Epithelial cell of esophagus (primary cell): ENCODE results near the gene RRAD.
A peak's percentile ranks its signal among the peaks of the same experiment; 100 is the strongest.
"Not testable (repeated sequence)": the region's sequence is repeated elsewhere in the genome, so short reads cannot be mapped to it uniquely, and the experiment has no call there.

Experiments
- DNase-seq: peaks from one replicate; pipeline ENCODE4 v3.0.0; 2010; ENCODE audit warnings: low read depth
- H3K4me3 ChIP-seq: 2 replicates; pipeline ENCODE4 v1.5.1; 2011; ENCODE audit warnings: mild to moderate bottlenecking, low read length, control low read depth
- TF ChIP-seq, protein P1 (sequence below): IDR thresholded peaks from 2 replicates; pipeline ENCODE4 v1.5.1; 2011; ENCODE audit warnings: low read depth, mild to moderate bottlenecking, low read length, control low read depth, inconsistent platforms; ENCODE audit not compliant: insufficient read depth; ENCODE audit errors: missing control alignments

RRAD gene

DNA sequence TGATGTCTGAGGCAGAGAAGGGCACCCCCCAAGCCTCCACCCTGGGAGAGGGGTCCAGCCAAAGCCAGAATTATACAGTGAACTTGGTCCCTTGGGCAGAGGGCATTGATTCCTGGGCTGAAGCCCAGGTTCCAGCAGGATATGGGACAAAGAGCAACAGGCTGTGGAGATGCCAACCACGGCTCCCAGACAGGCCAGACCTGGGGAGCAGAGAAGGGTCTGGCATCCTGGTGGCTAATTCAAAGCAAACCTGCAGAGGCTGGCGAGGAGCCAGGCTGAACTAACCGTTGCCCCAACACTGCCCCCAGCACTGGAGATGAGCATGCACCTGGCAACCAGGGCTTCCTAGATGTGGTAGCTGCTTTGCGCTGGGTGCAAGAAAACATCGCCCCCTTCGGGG is 38.7 kb upstream of the RRAD start:
- DNase-seq: no peak
- H3K4me3 ChIP-seq: no peak overlapping the region
- TF ChIP-seq, protein P1, sequence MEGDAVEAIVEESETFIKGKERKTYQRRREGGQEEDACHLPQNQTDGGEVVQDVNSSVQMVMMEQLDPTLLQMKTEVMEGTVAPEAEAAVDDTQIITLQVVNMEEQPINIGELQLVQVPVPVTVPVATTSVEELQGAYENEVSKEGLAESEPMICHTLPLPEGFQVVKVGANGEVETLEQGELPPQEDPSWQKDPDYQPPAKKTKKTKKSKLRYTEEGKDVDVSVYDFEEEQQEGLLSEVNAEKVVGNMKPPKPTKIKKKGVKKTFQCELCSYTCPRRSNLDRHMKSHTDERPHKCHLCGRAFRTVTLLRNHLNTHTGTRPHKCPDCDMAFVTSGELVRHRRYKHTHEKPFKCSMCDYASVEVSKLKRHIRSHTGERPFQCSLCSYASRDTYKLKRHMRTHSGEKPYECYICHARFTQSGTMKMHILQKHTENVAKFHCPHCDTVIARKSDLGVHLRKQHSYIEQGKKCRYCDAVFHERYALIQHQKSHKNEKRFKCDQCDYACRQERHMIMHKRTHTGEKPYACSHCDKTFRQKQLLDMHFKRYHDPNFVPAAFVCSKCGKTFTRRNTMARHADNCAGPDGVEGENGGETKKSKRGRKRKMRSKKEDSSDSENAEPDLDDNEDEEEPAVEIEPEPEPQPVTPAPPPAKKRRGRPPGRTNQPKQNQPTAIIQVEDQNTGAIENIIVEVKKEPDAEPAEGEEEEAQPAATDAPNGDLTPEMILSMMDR: no peak

DNA sequence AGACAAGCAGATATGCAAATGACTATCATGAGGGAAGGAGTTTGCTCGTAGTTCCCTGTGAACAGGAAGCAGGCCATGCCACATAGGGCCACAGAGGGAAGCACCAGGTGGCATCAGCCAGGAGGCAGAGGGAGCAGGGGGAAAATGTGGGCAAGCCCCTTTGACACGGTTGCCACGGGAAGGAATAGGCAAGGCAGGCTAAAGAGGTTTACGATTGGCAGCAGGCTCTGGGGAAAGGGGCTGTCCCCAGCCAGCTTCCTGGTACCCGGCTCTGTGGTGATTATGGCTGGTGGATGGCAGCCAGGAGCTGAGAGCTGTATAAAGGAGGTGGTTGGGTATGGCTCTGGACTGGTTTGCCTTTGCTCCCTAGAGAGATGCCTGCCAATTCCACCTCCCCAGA is 36.6 kb upstream of the RRAD start:
- TF ChIP-seq, protein P1: no peak
- H3K4me3 ChIP-seq: no peak overlapping the region
- no peak for DNase-seq

DNA sequence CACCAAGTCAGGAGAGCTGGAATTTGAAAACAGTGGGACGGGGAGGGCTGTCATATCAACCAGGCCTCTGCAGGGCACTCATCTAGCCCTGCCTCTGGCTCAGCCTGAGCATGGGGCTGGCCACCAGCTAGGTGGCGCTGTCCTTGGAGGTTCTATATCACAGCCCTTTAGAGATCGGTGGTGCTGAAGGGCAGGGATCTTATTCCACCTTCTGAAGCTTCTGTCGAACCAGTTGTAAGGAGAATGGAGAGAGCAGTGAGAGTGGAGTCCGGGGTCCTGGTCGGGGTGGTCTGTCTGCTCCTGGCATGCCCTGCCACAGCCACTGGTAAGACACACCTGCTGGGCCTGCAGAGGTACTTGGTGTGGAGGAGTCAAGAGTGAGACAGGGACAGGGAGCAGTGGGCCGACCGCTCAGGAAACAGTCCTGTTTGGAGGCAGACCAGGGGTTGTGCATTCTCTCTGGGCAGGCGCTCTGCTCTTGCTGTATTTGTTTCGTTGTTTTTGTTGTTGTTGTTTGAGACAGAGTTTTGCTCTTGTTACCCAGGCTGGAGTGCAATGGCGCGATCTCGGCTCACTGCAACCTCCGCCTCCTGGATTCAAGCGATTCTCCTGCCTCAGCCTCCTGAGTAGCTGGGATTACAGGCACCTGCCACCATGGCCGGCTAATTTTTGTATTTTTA is 35.9 kb upstream of the RRAD start, which contains the start of gene CES3:
TSS of gene CES3 (plus strand) at position 202 of the 680 bp plus-strand sequence. CDS start at position 244, 42 bp downstream.
- no peak within 1 kb of the TSS for H3K4me3 ChIP-seq
- TF ChIP-seq, protein P1: peak; percentile 80
- peak; percentile 71 for DNase-seq

DNA sequence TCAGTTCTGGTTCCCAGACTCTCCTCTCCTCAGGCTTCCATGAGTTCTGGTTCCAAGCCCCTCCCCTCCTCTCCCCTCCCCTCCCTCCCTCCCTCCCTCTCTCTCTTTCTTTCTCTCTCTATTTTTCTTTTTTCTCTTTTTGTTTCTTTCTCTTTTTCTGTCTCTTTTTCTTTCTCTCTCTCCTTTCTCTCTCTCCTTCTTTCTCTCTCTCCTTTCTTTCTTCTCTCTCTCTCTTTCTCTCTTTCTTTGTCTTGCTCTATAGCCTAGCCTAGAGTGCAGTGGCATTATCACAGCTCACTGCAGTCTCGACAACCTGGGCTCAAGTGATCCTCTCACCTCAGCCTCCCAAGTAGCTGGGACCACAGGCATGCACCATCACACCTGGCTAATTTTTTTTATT is 34.9 kb upstream of the RRAD start:
- TF ChIP-seq, protein P1: no peak
- no peak for DNase-seq
- no peak overlapping the region for H3K4me3 ChIP-seq

DNA sequence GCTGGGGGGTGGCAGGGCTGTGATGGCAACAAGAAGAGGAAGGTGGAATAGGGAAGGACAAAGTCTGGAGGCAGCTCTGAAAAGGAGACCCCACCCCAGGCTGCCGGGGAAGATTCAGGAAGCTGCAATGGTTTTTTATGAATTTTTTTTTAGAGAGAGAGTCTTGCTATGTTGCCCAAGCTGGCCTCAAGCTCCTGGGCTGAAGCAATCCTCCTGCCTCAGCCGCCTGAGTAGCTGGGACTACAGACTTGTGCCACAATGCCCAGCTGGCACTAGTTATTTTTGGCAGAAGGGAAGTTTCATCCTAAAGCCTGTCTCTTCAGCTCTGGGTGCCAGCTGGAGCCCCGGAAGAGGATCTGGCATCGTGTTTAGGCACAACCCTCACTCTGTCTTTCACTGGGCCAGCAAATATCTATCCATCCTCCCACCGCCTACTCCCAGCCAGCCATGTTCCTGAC is 34.4 kb upstream of the RRAD start:
- TF ChIP-seq, protein P1: no peak
- no peak for DNase-seq
- H3K4me3 ChIP-seq: no peak overlapping the region

DNA sequence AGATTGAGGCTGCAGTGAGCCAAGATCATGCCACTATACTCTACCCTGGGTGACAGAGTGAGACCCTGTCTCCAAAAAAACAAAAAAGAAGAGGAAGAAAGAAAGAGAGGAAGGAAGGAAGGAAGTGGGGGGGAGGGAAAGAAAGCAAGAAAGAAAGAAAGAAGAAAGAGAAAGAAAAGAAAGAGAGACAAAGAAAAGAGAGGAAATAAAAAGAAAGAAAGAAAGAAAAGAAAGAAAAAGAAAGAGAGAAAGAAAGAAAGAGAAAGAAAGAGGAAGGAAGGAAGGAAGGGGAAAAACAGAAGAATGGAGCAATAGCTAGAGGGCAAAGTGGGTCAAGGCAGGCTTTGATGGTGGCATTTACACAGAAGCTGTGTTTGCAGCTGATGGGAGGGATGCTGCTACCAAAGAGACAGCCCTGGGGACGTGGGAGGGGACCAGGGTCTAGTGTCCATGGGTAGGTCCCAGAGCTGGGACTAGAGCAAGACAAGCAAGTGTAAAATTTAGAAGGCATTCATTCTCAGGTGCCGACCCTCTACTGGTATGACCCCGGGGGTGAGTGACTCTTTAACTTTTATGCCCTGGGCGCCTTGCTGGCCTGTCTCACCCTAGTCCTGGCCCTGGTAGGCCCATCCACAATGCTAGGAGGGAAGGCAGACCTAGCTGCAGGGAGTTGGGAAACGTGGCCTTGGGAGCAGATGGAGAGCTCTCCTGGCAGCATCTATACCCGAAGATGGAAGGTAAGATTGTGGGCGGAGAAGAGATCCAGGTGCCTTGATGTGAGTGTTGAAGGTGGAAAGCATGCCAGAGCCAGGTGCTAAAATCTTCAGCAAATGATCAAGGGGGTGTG is 33.7 kb upstream of the RRAD start:
- DNase-seq: no peak
- TF ChIP-seq, protein P1: no peak

DNA sequence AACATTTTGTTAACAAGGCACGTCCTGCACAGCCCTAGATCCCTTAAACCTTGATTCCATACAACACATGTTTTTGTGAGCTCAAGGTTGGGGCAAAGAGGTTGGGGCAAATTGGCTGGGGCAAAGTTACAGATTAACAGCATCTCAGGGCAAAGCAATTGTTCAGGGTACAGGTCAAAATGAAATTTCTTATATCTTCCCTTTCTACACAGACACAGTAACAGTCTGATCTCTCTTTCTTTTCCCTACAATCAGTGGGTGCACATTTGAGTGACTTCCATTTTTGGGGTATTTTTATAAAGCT is 30.8 kb upstream of the RRAD start:
- not testable (repeated sequence) for DNase-seq, H3K4me3 ChIP-seq

More for the DNA sequence above, 33.7 kb upstream of the RRAD start:
- H3K4me3 ChIP-seq: no peak overlapping the region

DNA sequence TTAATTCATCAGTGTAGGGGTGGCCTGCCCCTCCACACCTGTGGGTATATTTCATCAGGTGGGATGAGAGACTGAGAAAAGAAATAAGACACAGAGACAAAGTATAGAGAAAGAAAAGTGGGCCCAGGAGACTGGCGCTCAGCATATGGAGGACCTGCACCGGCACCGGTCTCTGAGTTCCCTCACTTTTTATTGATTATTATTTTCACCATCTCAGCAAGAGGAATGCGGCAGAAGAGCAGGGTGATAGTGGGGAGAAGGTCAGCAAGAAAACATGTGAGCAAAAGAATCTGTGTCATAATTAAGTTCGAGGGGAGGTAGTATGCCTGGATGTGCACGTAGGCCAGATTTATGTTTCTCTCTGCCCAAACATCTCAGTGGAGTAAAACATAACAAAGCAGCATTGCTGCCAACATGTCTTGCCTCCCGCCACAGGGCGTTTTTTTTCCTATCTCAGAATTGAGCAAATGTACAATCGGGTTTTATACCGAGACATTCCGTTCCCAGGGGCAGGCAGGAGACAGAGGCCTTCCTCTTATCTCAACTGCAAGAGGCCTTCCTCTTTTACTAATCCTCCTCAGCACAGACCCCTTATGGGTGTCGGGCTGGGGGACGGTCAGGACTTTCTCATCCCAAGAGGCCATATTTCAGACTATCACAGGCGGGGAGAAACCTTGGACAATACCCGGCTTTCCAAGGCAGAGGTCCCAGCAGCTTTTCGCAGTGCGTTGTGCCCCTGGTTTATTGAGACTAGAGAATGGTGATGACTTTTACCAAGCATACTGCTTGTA is 30.2 kb upstream of the RRAD start:
- not testable (repeated sequence) for DNase-seq

More for the DNA sequence above, 30.2 kb upstream of the RRAD start:
- H3K4me3 ChIP-seq: not testable (repeated sequence)
